Gastroesophageal sphincter (tissue), 3 donors: Measurements from ENCODE around the gene EZH1.

Experiments
- EP300 ChIP-seq: sonication (generic); formaldehyde crosslinking; IDR thresholded peaks from one replicate; pipeline ENCODE4 v1.6.1; 2017; ENCODE audit warnings: antibody characterized with exemption, mild to moderate bottlenecking
- POLR2A ChIP-seq, 2 donors: fragments of 450-650 bp; IDR thresholded peaks; one replicate each; pipeline ENCODE4 v1.6.1; 2017; ENCODE audit warnings: antibody characterized with exemption in 2 of 2, mild to moderate bottlenecking in 2 of 2, moderate library complexity in 1 of 2
- TF ChIP-seq, protein P1 (sequence below), 4 experiments: fragments of 200-600 bp in 2 of 4; fragments of 450-650 bp in 2 of 4; sonication (generic) in 1 of 4; IDR thresholded peaks; one replicate each; pipeline ENCODE4 v1.5.1; 2017 to 2019; ENCODE audit warnings: antibody characterized with exemption in 4 of 4, mild to moderate bottlenecking in 2 of 4, moderate library complexity in 2 of 4

- TF ChIP-seq, protein P1, sequence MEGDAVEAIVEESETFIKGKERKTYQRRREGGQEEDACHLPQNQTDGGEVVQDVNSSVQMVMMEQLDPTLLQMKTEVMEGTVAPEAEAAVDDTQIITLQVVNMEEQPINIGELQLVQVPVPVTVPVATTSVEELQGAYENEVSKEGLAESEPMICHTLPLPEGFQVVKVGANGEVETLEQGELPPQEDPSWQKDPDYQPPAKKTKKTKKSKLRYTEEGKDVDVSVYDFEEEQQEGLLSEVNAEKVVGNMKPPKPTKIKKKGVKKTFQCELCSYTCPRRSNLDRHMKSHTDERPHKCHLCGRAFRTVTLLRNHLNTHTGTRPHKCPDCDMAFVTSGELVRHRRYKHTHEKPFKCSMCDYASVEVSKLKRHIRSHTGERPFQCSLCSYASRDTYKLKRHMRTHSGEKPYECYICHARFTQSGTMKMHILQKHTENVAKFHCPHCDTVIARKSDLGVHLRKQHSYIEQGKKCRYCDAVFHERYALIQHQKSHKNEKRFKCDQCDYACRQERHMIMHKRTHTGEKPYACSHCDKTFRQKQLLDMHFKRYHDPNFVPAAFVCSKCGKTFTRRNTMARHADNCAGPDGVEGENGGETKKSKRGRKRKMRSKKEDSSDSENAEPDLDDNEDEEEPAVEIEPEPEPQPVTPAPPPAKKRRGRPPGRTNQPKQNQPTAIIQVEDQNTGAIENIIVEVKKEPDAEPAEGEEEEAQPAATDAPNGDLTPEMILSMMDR (IDR thresholded peaks at IDR 0.05) = no peak
- TF ChIP-seq EP300 (no peak), POLR2A (IDR thresholded peaks at IDR 0.05) (no peak)
Observed at GRCh38 chr17:42704837-42705494, 39.9 kb downstream of the EZH1 start.
